Mesodermal cell (in vitro differentiated cells): ENCODE measurements around the gene GABBR2.

Source experiments
- H3K27ac ChIP-seq: 2 replicates; pipeline ENCODE4 v1.7.0; 2013; ENCODE audit warnings: mild to moderate bottlenecking, low read depth, low read length, moderate library complexity; ENCODE audit not compliant: severe bottlenecking
- H3K36me3 ChIP-seq: 2 replicates; pipeline ENCODE4 v1.7.1; 2013; ENCODE audit warnings: mild to moderate bottlenecking, low read length, moderate library complexity; ENCODE audit not compliant: control insufficient read depth, insufficient read depth
- H3K4me1 ChIP-seq: one replicate; pipeline ENCODE4 v1.7.1; 2013; ENCODE audit warnings: mild to moderate bottlenecking, low read length; ENCODE audit not compliant: insufficient read depth, control insufficient read depth, poor library complexity, severe bottlenecking
- H3K4me3 ChIP-seq: 2 replicates; pipeline ENCODE4 v1.7.0; 2013; ENCODE audit warnings: low read length, control low read depth, mild to moderate bottlenecking; ENCODE audit not compliant: insufficient read depth, poor library complexity, severe bottlenecking; ENCODE audit errors: extremely low read depth
- H3K9me3 ChIP-seq: 2 replicates; pipeline ENCODE4 v1.7.1; 2013; ENCODE audit warnings: mild to moderate bottlenecking, low read length, moderate library complexity; ENCODE audit not compliant: control insufficient read depth
- WGBS, 2 experiments: methylation state at CpG; one replicate each; pipeline ENCODE4 v1.1.5; 2013; ENCODE audit warnings: missing lambda C conversion rate in 2 of 2; ENCODE audit not compliant: insufficient coverage in 2 of 2; 5-methylcytosine and 5-hydroxymethylcytosine counted together

Gene GABBR2

DNA sequence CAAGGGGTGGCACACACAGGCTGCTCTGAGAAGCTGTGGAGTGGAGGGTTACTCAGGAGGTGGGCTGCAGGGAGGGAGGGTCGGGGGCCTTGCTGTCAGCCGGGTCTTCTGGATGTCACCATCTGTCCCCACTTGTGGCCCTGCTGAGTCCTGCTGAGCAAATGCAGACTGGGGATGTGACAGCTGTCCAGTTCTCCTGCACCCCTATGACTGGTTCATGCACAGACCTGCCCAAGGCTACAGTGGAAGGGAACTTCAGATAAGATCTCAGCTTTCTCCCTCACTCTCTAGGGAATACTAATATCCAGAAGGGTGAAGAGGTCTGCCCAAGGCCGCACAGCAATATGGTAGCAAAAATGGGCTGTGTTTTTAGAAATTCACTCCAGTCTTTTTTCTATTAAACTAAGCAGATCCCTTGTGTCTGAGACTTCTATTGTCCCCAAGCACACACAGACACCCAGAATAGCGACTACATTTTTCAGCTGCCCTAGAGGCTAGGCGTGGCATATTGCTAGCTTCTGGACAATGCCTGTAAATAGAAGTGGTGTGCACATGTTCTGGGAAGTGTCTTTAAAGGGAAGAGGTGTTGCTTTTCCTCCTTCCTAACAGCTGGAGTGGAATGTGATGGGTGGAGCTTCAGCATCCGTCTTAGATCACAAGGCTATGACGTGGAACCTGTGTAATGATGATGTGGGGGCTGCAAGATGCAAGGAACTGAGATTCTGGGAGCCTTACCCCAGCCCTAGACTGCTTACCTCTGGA lies 402.2 kb downstream of the GABBR2 start:
- H3K27ac ChIP-seq: no peak overlapping the region
- H3K9me3 ChIP-seq: no peaks in the 10 kb centered on the region
- peaks cover 10% of the 10 kb centered on the region for H3K4me1 ChIP-seq
- no peak overlapping the region for H3K4me3 ChIP-seq
- no peaks in the 10 kb centered on the region for H3K36me3 ChIP-seq
- WGBS, 2 experiments: 85 to 87% methylated on average over 3 to 5 of the region's 7 CpGs

DNA sequence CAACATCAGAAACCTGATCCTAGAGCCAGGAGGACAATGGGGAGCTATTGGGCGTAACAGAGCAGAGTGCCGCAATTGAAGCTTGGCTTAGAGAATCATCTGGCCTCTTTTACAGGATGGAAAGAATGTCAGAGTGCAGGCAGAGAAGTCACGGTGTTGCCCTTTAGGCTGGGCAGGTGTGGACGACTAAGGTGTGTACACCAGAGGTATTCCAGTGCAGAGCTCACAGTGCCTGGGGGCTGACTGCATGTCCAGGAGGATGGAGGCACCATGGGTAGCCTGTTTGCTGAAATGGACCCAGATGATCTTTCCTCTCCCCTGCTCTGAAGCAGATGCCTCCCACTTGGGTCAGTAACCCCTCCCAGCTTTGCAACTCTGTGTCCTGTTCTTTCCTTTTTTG lies 404.4 kb downstream of the GABBR2 start:
- no peaks in the 10 kb centered on the region for H3K9me3 ChIP-seq
- H3K4me1 ChIP-seq: peaks cover 10% of the 10 kb centered on the region
- no peak overlapping the region for H3K4me3 ChIP-seq
- 92 to 95% methylated on average over 4 of the region's 4 CpGs for WGBS, 2 experiments
- no peak overlapping the region for H3K27ac ChIP-seq
- H3K36me3 ChIP-seq: no peaks in the 10 kb centered on the region

DNA sequence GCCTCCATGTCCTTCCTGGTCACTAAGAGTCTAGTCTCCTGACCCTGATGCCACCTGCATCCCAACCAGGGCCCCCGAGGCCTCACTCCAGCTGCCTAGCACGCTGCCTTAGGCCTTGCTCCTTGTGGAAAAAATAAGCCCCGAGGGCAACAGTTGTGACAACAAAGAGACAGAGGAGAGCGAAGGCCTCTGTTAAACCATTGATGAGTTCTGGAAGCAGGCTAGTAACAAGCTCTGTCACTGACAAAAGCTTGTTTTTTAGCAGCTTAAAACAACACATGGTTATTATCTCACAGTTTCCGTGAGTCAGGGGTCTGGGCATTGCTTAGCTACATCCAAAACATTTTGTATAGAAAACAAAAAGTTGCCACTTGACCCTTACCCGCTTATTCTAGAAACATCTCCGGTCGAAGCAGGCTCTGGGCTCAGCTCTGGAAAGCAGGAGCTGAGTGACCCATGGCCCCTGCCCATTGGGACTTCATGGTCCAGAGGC lies 405.1 kb downstream of the GABBR2 start:
- no peak overlapping the region for H3K4me3 ChIP-seq
- H3K9me3 ChIP-seq: no peaks in the 10 kb centered on the region
- H3K4me1 ChIP-seq: peaks cover 10% of the 10 kb centered on the region
- H3K36me3 ChIP-seq: no peaks in the 10 kb centered on the region
- WGBS, 2 experiments: 93 to 94% methylated on average over 5 to 8 of the region's 8 CpGs
- no peak overlapping the region for H3K27ac ChIP-seq

DNA sequence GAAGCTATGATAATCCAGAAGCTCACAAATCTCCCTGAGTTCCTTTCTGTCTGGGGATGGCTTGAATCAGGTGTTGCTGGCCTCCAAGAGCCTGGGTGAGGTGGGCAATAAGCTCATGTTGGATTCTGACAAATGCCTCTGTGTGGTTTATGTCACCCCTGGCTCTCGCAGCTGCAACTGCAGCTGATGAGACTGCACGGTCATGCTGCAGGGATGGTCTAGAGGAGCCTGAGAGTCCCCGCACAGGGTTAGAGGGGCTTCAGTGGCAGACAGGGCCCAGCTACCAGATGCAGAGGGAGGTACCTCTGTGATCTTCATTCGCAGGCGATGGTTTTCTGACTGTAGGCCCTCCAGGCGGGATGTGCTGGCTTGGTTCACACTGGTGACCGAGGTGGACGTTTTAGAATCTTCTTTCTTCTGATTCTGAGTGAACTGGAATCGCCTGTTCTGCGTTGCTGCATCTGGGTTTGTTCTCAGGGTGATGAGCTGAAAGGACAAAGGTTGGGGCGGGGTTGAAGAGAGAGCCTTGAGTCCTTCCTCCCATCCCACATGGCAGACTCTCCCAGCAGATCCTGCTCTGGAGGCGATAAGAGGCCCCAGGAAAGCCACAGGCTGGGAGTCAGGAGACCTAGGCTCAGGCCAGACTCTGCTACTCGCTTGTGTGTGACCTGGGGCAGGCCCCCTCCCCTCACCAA lies 405.6 kb downstream of the GABBR2 start:
- WGBS, 2 experiments: 88 to 96% methylated on average over 10 of the region's 13 CpGs
- H3K4me3 ChIP-seq: no peak overlapping the region
- H3K9me3 ChIP-seq: no peaks in the 10 kb centered on the region
- no peak overlapping the region for H3K27ac ChIP-seq
- peaks cover 10% of the 10 kb centered on the region for H3K4me1 ChIP-seq
- H3K36me3 ChIP-seq: no peaks in the 10 kb centered on the region

DNA sequence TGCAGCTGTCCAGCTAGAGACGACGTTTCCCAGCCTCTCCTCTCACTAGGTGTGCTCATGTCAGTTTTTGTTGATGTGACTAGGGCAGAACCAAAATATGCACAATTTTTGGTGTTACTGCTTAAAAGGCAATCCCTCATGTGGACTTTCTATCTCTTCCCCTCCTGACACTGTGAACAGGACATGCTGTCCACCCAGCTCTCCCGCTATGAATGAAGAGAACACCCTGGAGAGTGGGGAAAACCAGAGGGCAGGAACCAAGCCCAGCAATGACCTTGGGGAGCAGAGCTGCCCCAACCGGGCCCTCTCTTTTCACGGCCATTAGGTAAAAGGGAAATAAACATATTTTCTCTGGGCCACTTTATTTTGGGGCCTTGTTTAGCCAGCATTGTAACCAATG lies 406.6 kb downstream of the GABBR2 start:
- Histone ChIP-seq H3K27ac (no peak overlapping the region), H3K36me3 (no peaks in the 10 kb centered on the region), H3K9me3 (no peaks in the 10 kb centered on the region), H3K4me3 (no peak overlapping the region), H3K4me1 (peaks cover 10% of the 10 kb centered on the region)
- WGBS, 2 experiments: 97 to 100% methylated on average over 2 to 3 of the region's 5 CpGs

DNA sequence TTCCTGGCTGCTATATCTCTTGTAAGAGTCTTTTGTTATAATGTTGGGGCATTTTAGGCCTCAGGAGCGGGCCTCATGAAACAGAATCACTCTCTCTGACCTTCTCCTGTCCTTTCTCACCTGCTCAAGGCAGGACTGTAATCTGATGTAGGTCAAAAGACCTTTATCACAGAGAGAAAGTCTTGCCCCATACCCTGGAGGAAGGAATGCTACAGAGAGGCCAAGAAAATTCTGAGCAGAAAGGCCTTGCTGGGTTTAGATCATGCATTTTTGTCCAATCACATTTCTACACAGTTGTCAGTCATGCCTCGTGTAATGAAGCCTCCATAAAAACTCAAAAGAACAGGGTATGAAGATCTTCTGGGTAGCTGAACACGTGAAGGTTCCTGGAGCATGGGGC lies 408.1 kb downstream of the GABBR2 start:
- Histone ChIP-seq H3K27ac (no peak overlapping the region), H3K4me3 (no peak overlapping the region), H3K9me3 (no peaks in the 10 kb centered on the region), H3K4me1 (peaks cover 5% of the 10 kb centered on the region), H3K36me3 (no peaks in the 10 kb centered on the region)
- WGBS, 2 experiments: 100% methylated on average over 2 of the region's 3 CpGs; no CpG with 5 or more reads in 1 of the 2 experiments

DNA sequence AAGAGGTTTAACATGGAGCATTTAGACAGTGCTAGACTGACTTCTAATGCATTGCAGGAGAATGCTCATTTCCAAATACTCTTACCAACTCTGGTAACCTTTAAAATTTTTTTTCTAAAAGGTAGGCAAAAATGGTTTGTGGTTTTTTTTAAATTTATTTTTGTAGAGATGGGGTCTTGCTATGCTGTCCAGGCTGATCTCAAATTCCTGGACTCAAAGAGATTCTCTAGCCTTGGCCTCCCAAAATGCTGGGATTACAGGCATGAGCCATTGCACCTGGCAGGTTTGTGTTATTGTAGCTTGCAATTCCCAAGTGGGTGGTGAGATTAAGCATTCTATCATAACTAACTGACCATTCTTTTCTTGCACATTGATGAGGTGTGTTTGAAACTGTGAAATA lies 410.3 kb downstream of the GABBR2 start:
- no peaks in the 10 kb centered on the region for H3K36me3 ChIP-seq
- no peak overlapping the region for H3K4me3 ChIP-seq
- no peaks in the 10 kb centered on the region for H3K9me3 ChIP-seq
- H3K4me1 ChIP-seq: peaks cover 5% of the 10 kb centered on the region
- H3K27ac ChIP-seq: no peak overlapping the region

DNA sequence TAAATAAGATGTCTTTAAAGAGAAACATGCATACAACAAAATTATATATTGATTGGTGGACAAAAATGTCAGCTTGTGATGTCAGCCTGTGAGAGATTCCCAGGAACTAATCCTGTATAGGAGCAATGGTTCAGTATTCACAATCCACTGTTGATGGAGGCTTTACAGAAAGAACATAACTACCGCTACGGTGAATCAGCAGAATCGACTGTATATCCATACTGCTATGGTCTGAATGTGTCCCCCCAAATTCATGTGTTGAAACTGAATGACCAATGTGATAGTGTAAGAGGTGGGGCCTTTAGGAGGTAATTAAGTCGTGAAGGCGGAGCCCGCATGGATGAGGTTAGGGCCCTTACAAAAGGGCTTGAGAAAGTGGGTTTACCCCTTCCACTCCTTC lies 412.9 kb downstream of the GABBR2 start:
- Histone ChIP-seq H3K27ac (no peak overlapping the region), H3K4me3 (no peak overlapping the region), H3K4me1 (no peaks in the 10 kb centered on the region), H3K36me3 (no peaks in the 10 kb centered on the region), H3K9me3 (no peaks in the 10 kb centered on the region)
- WGBS, 2 experiments: 88 to 91% methylated on average over 3 to 6 of the region's 6 CpGs

DNA sequence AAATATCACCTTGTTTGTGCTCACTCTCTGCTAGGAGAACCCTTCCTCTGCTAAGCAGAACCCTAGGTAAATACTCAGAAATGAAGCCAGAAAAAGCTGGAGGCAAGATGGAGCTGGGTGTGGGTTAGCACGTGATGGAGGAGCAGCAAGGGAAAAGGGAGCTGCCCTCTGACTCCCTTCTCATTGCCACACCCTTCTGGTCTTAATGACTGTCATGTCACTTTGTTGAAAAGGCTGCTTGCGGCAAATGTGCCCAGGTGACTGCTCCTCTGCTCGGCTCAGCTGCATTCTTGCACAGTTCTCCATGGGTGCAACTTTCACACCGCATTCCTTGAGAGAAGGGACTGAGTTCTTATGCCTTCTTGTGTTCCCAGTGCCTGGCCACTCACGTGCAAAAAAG lies 416.9 kb downstream of the GABBR2 start:
- 83 to 89% methylated on average over 3 to 4 of the region's 5 CpGs for WGBS, 2 experiments
- no peaks in the 10 kb centered on the region for H3K9me3 ChIP-seq
- no peaks in the 10 kb centered on the region for H3K36me3 ChIP-seq
- H3K27ac ChIP-seq: no peak overlapping the region
- H3K4me3 ChIP-seq: no peak overlapping the region
- H3K4me1 ChIP-seq: no peaks in the 10 kb centered on the region

DNA sequence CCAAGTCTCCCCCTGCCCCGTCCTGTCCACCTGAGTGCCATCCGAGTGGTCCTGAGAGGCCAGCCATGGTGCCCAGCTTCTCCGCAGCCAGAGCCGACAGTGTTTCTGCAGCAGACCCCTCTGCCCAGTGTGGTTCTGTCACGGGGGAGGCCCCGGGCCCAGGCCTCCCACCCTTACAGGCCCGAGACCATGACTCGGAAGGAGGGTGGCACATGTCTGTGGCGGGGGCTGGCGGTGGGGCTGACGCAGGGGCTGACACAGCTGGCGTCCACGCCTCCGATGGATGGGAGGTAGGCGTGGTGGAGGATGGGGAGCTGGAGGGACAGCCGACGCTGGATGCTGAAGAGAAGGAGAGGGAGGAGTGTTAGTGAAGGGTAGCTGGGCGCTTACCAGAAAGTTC lies 418.3 kb downstream of the GABBR2 start:
- Histone ChIP-seq H3K27ac (no peak overlapping the region), H3K9me3 (no peaks in the 10 kb centered on the region), H3K36me3 (no peaks in the 10 kb centered on the region), H3K4me3 (no peak overlapping the region), H3K4me1 (no peaks in the 10 kb centered on the region)
- 89 to 94% methylated on average over 10 to 15 of the region's 18 CpGs for WGBS, 2 experiments

DNA sequence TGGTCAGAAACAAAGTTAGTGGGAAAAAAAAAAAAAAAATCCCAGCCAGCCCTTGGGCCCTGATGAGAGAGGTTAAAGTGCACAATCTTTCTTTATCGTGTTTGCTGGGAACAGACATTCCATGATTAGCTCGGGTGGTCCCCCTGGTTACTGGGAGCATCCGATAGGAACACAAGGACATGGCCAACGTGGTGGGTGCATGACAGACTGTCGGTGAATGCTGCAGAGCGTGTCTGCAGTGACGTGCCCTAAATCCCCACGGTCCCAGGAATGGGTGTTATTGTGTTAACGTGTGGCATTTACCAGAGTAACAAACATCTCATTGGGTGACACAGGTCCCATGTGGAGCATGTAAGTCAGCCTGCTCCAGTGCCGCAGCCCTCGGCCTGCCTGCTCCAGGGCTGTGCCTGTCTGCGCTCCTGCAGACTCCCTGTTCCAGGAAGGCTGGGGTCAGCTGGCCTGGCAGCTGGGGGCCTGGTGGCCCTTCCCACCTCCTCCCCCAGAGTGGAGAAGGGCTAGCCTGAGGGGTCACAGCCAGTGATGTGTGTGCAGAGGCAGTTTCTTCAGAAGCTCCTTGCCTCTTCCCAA lies 419.0 kb downstream of the GABBR2 start:
- no peaks in the 10 kb centered on the region for H3K36me3 ChIP-seq
- no peaks in the 10 kb centered on the region for H3K4me1 ChIP-seq
- H3K9me3 ChIP-seq: no peaks in the 10 kb centered on the region
- no peak overlapping the region for H3K4me3 ChIP-seq
- 82 to 86% methylated on average over 11 to 12 of the region's 12 CpGs for WGBS, 2 experiments
- no peak overlapping the region for H3K27ac ChIP-seq
